Fibroblast of skin of left biceps (primary cell): ENCODE data around the gene CTRB1.
A peak's percentile ranks its signal among the peaks of the same experiment; 100 is the strongest.

Source experiments
- DNase-seq, 2 experiments: peaks; one replicate each; pipeline ENCODE4 v3.0.0-alpha.2; 2013; ENCODE audit warnings: low read depth in 2 of 2

The CTRB1 gene

DNA sequence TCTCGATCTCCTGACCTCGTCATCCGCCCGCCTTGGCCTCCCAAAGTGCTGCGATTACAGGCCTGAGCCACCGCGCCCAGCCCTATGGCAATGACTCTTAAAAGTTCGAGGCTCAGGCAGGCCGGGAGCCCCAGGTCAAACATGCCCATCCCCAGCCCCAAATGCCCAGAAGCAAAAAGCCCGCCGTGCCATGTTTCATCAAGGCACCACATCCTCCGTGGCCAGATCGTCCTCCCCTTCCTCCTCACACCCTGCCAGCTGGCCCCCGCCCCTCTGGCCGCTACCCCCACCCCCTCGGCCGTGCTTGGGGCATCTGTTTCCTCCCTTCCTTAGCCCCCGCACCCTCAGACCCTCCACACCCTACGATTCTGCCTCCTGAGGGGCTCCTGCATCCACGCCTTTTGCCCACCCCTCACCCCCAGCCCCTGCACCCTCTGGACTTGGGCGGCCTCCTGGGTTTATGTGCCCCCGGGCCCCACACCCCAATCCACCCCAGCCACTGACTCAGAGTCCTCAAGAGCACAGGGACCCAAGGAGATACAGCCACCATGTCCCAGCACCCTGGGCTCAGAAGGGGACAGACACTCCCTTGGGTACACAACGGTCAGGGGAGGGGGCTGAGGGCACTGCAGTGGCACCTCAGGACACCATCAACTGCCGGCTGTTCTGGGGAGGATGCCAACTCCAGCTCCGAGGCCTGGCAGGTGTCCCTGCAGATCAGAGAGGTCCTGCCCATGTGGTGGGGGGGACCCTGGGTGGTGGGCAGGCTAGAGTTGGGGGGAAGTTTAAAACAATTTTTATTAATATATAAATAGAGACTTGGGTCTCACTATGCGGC lies 7.1 kb downstream of the CTRB1 start:
- no peak for DNase-seq

DNA sequence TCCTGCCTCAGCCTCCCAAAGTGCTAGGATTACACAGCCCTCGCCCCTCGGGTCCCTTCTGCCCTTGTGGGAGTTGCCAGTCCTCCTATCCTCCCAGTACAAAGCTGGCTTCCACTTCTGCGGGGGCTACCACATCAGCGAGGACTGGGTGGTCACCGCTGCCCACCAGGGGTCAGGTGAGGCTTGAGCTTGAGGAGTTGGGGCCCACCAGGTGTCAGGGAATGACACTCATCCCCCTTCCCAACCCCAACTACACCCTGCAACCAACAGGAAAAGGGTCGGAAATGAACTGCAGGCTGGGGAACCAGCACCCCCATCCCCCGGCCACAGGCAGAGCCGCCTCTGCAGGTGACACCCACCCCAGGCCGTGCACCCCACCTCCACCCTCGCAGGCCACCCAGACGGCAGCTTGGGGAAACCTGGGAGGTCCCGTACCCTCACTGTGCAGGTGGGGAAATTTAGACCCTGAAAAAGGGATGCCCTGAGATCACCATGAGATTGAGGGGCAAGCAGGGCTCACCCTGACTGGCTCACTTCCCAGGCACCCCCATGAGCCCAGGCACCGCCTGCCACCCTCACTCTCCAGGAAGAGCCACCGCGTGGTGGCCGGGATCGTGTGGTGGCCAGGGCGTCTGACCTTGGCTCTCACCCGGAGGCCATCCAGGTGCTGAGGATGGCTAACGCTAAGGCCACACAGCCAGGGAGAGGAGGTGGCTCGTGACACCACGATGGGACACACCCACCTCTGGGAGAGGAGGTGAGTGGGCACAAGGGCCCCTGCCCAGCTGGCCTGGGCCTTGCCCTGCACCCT lies 8.0 kb downstream of the CTRB1 start:
- no peak for DNase-seq

DNA sequence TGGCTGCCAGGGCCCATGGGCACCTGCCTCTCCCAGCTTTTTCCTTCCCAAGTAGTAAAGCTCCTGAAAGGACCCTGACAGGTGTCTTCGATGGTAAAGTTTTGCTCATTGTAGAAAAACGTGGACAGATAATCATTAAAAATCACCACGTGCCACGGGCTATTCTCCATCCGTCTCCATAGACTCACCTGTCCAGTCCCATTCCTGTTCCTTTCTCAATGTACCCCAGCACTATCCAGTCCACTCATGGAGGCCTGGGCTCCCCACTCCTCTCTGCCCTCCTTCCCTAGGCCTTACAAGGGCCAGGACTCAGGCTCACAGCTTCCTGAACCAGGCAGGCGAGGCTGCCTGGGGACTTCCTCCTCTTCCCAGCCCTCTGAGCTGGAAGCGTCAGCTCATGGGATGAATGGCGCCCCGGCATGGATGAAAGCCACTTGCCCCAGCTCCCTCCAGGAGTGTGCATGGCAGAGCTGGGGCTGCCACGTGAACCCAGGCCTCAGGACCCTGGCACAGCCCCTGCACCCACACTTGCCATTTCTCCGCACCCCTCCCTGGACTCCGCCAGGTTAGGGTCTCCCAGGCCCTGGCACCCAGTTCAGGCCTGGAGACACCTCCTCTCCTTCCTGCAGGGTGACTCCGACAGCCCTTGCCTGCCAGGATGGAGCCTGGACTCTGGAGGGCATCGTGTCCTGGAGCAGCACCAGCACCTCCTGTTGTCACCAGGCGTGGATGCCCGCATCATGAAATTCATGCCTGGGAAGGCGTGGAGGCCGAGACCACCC lies 8.8 kb downstream of the CTRB1 start:
- DNase-seq, result no peak

DNA sequence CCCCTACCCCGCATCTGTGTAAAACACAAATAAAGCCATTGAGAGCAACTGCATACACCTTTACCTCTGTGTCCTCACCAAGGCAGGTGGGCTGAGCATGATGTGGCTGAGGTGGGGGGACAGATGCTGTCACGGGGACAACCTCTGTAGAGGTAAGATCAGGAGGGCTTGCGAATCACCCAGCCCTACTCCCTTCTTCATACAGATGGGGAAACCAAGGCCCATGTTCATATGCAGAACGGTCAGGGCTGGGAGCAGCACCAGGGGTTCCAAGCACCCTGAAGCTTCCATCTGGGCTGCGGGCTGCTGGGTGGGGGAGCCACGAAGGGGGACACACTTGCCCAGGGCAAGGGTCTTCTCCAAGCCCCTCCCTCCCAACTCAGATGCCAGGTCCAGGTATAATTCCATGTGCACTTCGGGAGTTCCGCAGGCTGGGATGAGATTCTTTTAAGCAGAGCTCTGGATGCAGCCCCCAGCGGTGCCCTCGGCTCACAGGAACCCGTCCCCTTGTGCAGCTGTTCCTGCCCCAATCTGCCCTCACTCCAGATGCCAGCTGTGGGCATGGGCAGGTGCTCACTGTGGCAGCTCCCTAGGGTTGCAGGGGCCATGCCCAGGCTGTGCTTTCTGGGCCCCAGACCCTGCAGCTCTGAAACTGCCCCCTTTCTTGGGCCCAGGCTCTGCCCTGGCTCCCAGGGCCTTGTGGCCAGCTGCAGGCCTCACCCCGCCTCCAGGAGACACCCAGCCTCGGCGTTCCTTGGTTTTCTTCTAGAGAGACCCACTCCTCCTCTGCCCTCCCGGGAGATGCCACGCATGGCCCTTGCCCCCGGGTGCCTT lies 9.6 kb downstream of the CTRB1 start:
- DNase-seq, result no peak

DNA sequence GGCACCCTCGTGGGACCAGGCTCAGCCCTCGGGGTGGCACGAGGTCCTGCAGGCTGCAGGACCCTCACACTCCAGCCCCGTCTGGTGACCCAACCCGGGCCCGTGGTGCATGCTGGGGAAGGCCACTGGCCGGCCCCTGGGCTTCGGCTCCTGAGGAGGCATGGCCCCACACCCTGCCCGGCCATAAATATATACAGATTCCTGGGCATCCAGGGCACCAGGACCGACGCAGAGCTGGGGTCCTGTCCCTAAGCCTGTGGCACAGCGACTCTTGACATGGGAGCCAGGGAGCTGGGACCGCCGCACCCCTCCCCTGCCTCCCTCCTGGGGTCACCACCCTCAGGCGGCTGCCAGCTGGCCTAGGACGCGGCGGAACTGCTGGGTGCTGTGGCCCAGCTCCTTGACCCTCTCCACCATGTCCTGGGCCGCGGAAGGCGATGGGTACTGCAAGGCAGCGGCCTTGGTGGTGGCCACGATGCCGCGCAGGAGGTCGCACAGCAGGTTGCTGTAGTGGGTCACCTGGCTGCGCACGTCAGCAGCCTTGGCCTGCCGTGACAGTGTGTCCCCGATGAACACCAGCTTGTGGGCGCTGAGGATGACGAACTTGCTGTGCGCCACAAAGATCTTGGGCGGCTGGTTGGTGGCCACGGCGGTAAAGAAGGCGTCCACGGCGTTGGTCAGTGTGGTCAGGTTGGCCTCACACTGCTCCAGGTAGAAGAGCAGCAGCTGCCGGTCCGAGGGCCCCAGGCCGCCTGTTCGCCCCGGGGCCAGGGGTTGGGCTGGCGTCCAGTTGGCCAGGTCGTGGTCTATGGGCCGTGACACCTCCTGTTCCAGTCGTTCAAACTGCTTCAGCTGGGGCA lies 10.6 kb downstream of the CTRB1 start:
- no peak for DNase-seq

DNA sequence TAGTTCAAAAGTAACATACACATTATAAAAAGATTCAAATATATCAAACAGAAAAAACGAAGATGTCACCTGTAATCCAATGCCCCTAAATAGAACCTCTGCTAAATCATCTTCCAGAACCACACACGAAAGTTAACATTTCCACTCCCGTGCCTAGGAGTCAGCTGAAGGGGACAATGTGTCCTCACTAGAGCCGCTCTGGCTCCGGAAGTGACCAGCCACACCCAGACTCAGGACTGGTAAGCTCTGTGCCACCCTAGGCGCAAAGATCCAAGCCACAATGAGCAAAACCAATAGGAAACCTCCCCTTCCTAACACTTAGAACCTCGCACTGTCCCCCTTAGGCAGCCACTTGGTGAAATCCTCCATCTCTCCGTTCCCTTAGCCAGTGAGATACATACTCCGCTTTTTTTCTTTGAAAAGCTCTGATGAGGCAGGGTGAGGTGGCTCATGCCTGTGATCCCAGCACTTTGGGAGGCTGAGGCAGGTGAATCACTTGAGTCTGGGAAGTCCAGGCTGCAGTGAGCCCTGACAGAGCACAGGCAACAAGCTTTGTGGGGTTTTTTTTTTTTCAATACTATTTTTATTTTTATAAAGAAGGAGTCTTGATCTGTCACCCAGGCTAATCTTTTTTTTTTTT lies 11.8 kb downstream of the CTRB1 start:
- DNase-seq, result no peak

DNA sequence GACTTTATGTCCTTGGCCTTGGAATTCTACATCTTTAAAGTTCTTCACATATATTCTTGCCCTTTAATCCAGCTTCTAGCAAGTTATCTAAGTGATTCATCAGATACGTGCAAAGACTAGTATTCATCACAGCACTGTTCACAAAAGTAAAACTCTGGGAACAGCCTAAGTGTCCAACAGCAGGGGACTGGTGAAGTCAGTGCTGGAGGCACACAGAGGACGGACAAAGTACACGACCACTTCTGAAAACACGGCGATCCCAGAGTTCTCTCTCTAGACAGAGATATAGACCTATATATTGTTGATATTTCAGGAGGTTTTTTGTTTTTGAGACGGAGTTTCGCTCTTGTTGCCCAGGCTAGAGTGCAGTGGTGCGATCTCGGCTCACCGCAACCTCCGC lies 12.8 kb downstream of the CTRB1 start:
- no peak for DNase-seq

DNA sequence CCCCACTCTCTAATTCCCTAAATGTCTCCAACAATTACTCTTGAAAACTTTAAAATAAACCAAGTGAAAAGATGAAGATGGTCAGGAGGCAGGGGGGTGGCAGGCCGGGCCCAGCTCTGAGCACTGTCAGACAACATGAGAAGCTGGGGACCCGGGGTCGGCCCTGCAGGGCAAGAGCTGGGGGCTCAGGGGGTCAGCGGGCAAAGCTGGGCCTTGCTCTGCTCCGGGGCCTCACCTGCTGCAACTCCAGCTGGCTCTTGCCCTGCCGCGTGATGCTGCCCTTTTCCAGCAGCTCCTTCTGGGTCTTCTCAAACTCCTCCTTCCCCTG lies 14.8 kb downstream of the CTRB1 start:
- no peak for DNase-seq

DNA sequence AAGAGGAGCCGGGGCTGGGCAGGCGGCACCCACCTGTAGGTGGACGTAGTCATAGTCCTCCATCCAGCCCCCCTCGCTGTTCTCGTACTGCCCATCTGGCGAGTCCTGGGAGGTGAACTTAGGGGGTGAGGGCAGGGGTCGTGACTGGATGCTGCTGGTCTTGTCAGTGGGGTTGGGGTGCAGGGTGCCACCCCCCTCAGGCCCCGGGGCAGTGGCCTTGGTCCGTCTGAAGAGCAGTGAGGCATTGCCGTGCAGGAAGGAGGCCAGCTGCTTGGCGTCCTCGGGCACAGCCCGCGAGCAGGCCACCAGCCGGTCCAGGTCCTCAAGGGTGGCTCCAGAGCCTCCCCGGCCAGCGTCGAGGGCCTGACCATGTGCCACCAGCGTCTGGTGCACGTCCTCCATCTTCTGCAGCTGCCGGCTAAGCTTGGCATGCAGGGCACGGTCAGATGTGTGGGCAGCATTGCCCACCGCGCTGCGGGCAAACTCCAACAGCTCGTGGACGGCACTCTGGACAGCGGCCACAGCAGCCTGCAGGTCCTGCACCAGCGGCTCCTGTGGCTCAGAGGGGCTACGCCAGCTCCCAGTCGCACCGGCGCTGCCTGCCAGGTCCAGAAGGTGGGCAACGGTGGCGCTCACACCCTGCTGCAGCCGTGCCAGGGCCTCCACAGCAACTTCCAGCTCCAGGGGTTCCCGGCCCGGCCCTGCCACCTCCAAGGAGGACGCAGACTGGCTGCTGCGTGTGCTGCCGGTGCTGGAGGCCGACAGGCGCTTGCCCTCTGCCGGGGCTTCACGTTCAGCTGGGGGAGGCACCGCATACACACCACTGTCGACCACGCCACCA lies 16.3 kb downstream of the CTRB1 start:
- no peak for DNase-seq

DNA sequence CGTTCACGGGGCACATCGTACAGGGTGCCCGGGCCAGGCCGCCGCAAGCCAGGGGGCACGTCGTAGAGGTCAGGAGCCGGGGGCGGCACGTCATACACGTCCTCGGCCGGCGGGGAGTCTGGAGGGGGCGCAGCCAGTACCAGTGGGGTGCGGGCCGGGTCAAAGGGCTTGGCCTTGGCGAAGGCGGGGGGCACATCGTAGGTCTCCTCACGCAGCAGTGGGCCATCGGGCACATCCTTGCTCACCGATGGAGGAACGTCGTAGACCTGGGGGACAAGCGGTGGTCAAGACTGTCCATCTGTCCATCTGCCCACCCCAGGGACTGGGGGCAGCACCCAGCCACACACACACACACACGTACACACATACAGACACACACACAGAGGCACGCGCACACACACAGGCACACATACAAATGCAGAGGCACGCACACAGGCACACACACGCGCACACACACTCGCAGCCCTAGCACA lies 17.0 kb downstream of the CTRB1 start:
- no peak for DNase-seq

DNA sequence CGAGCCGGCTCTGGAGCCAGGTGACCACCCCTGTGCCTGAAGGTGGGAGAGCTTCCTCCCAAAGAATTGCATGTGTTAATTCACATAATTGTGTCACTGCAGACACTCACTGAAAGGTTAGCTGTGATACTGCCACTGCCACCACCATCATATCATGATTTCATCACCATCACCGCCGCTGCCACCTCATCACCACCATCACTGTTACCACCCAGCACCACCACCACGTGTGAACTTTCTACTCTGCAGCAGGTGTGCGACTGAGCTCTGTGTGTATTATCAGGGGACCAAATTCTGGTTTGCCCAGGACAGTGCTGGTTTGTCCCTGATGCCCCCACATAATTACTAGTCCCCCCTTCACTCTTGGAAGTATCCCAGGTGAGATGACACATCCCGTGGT lies 17.4 kb downstream of the CTRB1 start:
- no peak for DNase-seq

DNA sequence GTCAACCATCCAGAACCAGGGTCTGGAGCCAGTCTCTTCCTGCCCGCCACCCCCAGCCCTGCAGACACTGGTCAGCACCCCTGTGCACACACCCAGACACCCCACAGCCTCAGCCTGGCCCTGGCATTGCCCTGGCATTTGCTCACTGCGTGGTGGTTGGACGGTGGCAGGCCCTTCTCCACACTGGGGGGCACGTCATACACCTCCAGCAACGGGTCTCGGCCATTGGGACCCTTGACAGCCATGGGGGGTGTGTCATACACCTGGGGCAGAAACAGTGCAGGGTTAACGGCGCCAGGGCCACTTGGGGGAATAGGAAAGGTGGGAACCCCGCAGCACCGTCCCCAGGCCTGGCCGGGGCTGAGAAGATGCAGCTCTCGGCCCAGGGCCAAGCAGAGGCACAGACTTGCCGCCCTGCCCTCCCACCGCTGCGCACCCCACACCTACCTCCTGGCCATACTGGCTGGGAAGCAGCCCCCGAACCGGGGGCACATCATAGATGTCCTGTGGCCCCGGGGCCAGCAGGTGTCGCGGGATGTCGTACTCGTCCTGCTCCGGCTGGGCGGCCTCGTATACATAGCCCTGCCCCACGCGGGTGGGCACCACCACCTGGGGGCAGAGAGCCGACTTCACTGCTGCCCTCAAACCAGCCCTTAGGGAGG lies 18.1 kb downstream of the CTRB1 start:
- no peak for DNase-seq

DNA sequence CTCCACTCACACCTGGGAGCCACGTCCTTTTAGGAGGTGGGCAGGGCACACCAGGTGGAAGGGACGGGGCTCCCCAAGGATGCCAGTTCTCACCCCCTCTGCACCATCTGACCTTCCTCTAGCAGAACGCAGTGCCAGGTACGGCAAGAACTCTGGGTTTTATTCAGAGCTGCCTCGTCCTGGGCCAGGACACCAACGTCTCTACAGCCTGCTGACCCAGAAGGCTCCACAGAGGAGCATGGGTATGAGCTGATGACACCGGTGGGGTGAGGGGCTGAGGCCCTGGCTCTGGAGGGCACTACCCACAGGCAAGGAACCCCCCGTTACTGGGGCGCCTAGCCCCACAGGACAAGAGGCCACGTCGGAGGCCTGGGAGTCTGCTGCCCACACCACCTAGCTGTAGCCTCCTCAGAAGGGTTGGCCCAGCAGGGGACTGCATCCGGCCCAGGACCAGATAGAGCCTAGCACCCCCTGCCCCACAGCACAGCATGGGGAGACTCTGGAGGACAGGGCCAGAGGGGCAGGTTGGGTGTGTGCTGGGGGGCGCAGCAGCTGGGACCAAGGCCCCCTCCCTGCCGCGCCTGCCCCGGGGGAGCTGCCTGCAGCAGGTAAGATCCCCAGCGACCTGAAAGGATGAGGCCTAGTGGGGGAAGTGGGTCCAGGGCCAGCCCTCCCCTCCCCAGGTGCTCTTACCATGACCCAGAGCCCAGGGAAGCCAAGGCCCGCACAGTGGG lies 18.8 kb downstream of the CTRB1 start:
- DNase-seq, result no peak

DNA sequence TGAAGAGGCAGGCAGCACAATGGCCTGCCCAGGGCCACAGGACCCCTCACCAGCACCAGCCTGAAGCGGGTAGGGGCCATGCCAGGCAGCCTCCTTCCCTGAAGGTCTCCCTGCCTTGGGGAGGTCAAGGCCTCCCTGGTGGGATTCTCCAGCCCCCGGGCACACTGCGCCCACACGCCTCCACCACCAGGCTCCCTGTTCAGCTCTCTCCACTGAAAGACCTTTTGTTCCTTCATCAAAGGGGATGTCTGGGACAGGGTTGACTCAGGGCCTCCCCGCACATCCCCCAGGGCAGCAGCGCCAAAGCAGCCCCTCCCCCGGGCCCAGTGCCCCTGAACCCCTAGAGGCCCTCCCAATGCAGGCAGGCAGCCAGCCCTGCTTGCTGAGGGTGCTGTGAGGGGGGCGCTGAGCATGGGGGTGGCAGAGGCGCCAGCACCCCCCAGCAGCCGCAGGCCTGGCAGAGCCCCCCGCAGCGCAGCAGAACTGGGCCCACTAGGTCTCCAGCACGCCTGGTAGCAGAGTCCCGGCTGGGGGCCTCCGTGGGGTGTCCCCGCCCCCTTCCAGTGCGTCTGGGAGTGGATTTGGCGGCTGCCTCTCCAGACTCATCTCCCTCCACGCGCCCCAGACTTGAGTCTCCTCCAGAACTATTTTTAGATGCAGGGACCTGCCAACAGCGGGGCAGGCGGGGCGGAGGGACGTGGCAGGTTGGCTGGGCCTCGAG lies 19.5 kb downstream of the CTRB1 start:
- DNase-seq, result peak; percentile 75

DNA sequence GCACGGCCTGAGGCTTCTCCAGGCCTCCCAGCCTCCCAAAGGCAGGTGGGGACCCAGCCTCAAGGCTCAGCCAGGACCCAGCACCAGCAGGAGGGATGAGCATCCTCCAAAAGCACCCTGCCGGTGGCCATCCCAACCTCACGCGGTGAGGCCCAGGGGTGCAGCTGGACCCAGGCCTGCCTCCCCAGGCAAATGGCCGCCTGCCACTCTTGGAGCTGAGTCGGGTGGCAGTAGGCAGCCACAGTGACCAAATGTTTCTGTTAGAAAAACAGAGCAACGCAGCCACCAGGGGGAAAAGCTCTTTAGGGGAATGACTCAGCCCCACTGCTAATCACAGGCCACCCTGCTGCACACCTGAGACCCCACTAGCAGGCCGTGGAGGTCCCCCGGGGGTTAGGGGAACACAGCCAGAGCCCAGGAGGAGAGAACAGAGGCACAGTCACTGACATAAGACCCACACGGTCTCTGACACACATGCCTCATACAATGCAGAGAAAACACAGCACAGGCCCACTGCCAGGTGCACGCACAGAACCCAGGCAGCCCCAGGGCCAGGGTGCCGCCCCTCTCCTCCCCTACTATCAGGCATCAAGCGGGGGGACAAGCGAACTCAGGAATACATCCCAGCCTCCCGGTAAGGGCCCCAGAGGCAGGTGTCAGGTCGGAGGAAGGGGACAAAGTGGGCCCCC lies 20.2 kb downstream of the CTRB1 start:
- DNase-seq, result no peak

DNA sequence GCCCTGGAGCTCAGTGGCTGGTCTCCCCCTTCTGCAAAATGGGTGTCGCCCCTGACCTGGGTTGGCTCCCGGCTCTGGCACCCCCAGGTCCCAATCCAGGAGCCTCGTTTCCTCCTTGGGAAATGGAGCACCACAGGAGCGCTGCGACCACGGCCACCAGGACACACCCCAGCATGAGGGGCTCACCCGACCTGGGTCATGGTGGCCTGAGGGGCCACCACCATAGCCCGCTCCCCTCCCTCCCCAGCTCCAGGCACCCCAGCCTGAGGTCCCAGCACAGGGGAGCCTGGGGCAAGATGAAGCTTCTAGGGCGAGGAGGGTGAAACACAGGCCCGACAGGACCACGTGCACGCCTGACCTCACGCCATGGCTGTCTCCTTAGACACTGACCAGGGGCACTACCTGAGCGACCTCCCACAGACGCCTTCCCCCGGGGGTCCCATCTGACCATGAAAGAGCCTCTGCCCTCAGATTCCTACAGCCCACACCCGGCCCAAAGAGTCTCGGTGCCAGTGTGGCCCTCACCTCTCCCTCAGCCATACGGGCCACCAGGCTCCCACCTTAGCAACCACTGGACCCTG lies 20.8 kb downstream of the CTRB1 start:
- no peak for DNase-seq
